Parathyroid adenoma (tissue), 2 donors: ENCODE measurements around the gene PRKCA.

Experiments used
- H2AFZ ChIP-seq: fragments of 300-600 bp; sonication (generic); one replicate; pipeline ENCODE4 v1.7.0; 2017; ENCODE audit warnings: antibody characterized with exemption, mild to moderate bottlenecking
- H3K27ac ChIP-seq: fragments of 300-600 bp; sonication (generic); one replicate; pipeline ENCODE4 v1.7.0; 2017
- H3K27me3 ChIP-seq: fragments of 300-600 bp; sonication (generic); one replicate; pipeline ENCODE4 v1.7.0; 2017; ENCODE audit warnings: low read length; ENCODE audit not compliant: control insufficient read depth, insufficient read depth
- H3K36me3 ChIP-seq: fragments of 300-600 bp; sonication (generic); one replicate; pipeline ENCODE4 v1.7.0; 2017; ENCODE audit warnings: low read length; ENCODE audit not compliant: control insufficient read depth, insufficient read depth
- H3K4me1 ChIP-seq: fragments of 300-600 bp; sonication (generic); one replicate; pipeline ENCODE4 v1.7.0; 2017; ENCODE audit warnings: control low read depth
- H3K4me2 ChIP-seq: fragments of 300-600 bp; sonication (generic); one replicate; pipeline ENCODE4 v1.7.0; 2017; ENCODE audit warnings: low read length
- H3K4me3 ChIP-seq: fragments of 300-600 bp; sonication (generic); one replicate; pipeline ENCODE4 v1.7.0; 2017; ENCODE audit warnings: low read depth, low read length
- H3K79me2 ChIP-seq: fragments of 300-600 bp; sonication (generic); one replicate; pipeline ENCODE4 v1.7.0; 2017; ENCODE audit warnings: control low read depth
- H3K9ac ChIP-seq: fragments of 300-600 bp; sonication (generic); one replicate; pipeline ENCODE4 v1.7.0; 2017; ENCODE audit warnings: mild to moderate bottlenecking
- H3K9me3 ChIP-seq: fragments of 300-600 bp; sonication (generic); one replicate; pipeline ENCODE4 v1.7.0; 2017; ENCODE audit warnings: low read length; ENCODE audit not compliant: control insufficient read depth
- CTCF ChIP-seq: fragments of 300-600 bp; sonication (generic); IDR thresholded peaks from one replicate; pipeline ENCODE4 v1.7.0; 2017; ENCODE audit warnings: antibody characterized with exemption, mild to moderate bottlenecking
- donor health status: primary hyperparathyroidism.

The PRKCA gene

GRCh38 chr17:66386498-66387351 is 84.3 kb downstream of the PRKCA start:
- no peaks in the 10 kb centered on the region for H3K36me3 ChIP-seq
- H2AFZ ChIP-seq: no peak overlapping the region
- H3K79me2 ChIP-seq: no peaks in the 10 kb centered on the region
- no peaks in the 10 kb centered on the region for H3K9me3 ChIP-seq
- no peaks in the 10 kb centered on the region for H3K4me1 ChIP-seq
- no peak overlapping the region for H3K4me2 ChIP-seq
- H3K27ac ChIP-seq: no peak overlapping the region
- TF ChIP-seq CTCF: no peak
- no peak overlapping the region for H3K4me3 ChIP-seq
- no peaks in the 10 kb centered on the region for H3K27me3 ChIP-seq
- H3K9ac ChIP-seq: no peak overlapping the region

GRCh38 chr17:66387392-66387981 is 85.1 kb downstream of the PRKCA start:
- H3K27ac ChIP-seq: no peak overlapping the region
- H2AFZ ChIP-seq: no peak overlapping the region
- no peak overlapping the region for H3K4me3 ChIP-seq
- H3K4me1 ChIP-seq: no peaks in the 10 kb centered on the region
- H3K9me3 ChIP-seq: no peaks in the 10 kb centered on the region
- H3K36me3 ChIP-seq: no peaks in the 10 kb centered on the region
- H3K9ac ChIP-seq: no peak overlapping the region
- no peaks in the 10 kb centered on the region for H3K27me3 ChIP-seq
- no peaks in the 10 kb centered on the region for H3K79me2 ChIP-seq
- no peak for TF ChIP-seq CTCF
- no peak overlapping the region for H3K4me2 ChIP-seq

- Histone ChIP-seq H3K27ac (no peak overlapping the region), H3K9me3 (no peaks in the 10 kb centered on the region), H3K27me3 (no peaks in the 10 kb centered on the region), H3K4me3 (no peak overlapping the region), H3K36me3 (no peaks in the 10 kb centered on the region), H3K4me2 (no peak overlapping the region), H3K9ac (no peak overlapping the region), H3K4me1 (no peaks in the 10 kb centered on the region), H3K79me2 (no peaks in the 10 kb centered on the region), H2AFZ (no peak overlapping the region)
- TF ChIP-seq CTCF: no peak
Measured at GRCh38 chr17:66392783-66393437, 90.5 kb downstream of the PRKCA start.

- no peaks in the 10 kb centered on the region for H3K79me2 ChIP-seq
- no peaks in the 10 kb centered on the region for H3K9me3 ChIP-seq
- no peak overlapping the region for H3K4me2 ChIP-seq
- no peak overlapping the region for H3K4me3 ChIP-seq
- H3K4me1 ChIP-seq: no peaks in the 10 kb centered on the region
- H2AFZ ChIP-seq: no peak overlapping the region
- TF ChIP-seq CTCF: no peak
- H3K36me3 ChIP-seq: no peaks in the 10 kb centered on the region
- no peak overlapping the region for H3K27ac ChIP-seq
- H3K9ac ChIP-seq: no peak overlapping the region
- no peaks in the 10 kb centered on the region for H3K27me3 ChIP-seq
Measured at GRCh38 chr17:66395961-66396360, 93.5 kb downstream of the PRKCA start.
